Coronary artery (tissue), 2 donors: Measurements from ENCODE around the gene DEFB123.

ENCODE experiments used
- DNase-seq: peaks from one replicate; pipeline ENCODE4 v3.0.0-alpha.2; 2017; ENCODE audit warnings: low spot score
- H3K27ac ChIP-seq, 2 donors: fragments of 200-600 bp; sonication (generic); one replicate each; pipeline ENCODE4 v1.5.1; 2016 to 2019
- H3K4me3 ChIP-seq: fragments of 200-600 bp; sonication (generic); 2 replicates; pipeline ENCODE4 v1.5.1; 2016; ENCODE audit warnings: mild to moderate bottlenecking, moderate library complexity
- TF ChIP-seq, protein P1 (sequence below): fragments of 200-600 bp; sonication (generic); IDR thresholded peaks from one replicate; pipeline ENCODE4 v1.5.1; 2019; ENCODE audit warnings: antibody characterized with exemption

DEFB123 gene, protein sequence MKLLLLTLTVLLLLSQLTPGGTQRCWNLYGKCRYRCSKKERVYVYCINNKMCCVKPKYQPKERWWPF

DNA sequence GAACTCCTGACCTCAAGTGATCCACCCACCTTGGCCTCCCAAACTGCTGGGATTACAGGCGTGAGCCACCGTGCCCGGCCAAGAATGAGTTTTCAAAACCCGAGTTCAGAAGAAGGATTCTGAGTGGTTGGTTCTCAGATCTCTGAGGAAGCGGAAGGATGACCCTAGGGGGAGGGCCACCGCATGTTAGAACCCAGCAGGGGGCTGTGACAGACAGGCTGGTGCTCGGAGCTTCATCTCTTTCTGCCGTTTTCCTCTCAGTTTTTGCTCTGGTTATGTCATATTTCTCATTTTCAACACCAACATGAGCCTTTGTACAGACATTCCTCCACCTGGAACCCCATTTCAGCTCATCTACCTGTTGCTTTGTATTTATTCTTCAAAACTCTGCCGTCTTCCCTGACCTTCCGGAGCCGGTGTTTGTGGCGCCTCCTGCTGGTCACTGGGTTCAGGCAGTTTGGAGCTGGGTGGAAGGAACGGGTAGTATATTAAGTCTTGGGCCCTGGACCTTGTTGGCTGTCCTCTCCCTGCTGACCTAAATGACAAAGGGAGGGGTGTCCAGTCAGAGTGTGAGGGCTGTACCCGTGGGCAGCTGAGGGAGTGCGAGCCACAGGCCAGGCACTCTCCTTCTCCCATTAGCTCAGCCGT lies at the start of gene DEFB123:
TSS of gene DEFB123 (plus strand) at position 621 of the 648 bp plus-strand sequence. CDS start 67 bp downstream, outside the sequence.
- TF ChIP-seq, protein P1, sequence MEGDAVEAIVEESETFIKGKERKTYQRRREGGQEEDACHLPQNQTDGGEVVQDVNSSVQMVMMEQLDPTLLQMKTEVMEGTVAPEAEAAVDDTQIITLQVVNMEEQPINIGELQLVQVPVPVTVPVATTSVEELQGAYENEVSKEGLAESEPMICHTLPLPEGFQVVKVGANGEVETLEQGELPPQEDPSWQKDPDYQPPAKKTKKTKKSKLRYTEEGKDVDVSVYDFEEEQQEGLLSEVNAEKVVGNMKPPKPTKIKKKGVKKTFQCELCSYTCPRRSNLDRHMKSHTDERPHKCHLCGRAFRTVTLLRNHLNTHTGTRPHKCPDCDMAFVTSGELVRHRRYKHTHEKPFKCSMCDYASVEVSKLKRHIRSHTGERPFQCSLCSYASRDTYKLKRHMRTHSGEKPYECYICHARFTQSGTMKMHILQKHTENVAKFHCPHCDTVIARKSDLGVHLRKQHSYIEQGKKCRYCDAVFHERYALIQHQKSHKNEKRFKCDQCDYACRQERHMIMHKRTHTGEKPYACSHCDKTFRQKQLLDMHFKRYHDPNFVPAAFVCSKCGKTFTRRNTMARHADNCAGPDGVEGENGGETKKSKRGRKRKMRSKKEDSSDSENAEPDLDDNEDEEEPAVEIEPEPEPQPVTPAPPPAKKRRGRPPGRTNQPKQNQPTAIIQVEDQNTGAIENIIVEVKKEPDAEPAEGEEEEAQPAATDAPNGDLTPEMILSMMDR, result no peak
- Histone ChIP-seq H3K4me3 (no peak within 1 kb of the TSS), H3K27ac (no peak within 1 kb of the TSS)
- DNase-seq, result no peak

DNA sequence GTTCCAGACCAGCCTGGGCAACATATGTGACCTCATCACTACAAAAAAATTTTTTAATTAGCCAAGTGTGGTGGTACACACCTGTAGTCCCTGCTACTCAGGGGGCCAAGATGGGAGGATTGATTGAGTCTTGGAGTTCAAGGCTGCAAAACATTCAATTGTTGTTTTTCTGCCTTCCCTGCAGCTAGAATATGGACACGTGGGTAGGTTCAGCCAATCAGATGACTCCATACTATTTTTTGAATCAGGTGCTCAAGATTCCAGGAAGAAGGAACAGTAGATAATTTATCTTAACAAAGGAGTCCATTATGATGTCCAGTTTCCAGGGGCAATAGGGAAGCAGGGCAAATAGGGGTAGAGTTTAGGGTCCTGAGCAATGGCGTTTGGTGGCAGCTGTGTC lies 47.6 kb upstream of the DEFB123 start:
- no peak for DNase-seq
- Histone ChIP-seq H3K27ac (no peak overlapping the region), H3K4me3 (no peak overlapping the region)
- TF ChIP-seq, protein P1, result no peak

DNA sequence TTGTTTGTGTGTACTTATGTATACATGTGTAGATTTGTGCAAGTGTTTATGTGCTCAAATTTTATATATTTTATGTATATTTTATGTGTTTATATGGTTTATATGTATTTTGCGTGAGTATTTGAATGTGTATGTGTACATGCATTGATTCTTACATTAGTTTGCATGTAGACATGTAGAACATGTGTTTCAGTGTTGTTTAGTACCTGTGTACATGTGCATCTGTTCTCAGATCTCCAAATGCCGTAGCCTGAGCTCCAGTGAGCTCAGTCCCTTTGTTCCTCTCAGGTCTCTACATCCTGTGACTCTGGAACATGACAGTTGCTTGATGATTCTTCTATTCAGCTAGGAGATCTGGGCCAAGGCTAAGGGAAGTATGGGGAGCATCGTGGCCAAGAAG lies 45.5 kb upstream of the DEFB123 start:
- Histone ChIP-seq H3K4me3 (no peak overlapping the region), H3K27ac (no peak overlapping the region)
- TF ChIP-seq, protein P1, result no peak
- no peak for DNase-seq

DNA sequence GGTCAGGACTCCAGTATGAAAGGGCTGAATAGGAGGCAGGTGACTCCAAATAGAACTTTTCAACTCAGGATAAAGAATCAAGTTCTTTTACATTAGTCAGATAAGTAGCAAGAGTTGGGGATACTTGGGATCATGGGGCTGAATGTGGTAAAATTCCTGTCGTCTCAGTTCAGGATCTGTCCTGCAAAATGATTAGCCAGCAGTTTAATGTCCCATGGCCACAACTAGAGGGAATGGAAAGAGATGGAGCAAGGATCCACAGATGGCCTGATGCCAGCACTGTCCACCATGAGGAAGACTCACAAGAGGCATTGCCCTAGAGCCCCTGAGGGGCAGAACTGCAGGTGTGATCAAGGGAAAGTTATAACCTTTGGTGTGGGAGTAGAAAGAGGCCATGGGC lies 36.5 kb upstream of the DEFB123 start:
- H3K4me3 ChIP-seq, result no peak overlapping the region
- no peak for DNase-seq
- no peak overlapping the region for H3K27ac ChIP-seq
- TF ChIP-seq, protein P1, result no peak

DNA sequence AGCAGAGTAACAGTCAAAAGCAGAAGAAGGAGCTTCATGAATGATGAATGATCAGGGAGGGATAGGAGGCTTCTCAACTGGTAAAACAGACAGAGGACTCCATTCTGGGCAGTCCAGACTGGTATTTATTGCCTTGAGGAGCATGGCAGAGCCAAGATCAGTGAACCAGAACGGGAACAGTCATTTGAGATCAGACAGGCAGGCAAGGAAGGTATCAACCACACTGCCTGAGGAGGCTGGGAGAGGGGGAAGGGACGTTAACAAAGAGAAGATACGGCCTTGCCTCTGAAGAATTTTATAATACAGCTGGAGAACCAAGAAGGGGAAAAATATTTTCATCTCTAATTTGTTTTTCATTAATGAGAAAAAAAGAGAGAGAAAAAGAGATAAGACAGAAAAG lies 34.3 kb upstream of the DEFB123 start, which contains the start of gene DEFB121:
TSS of gene DEFB121 (minus strand) at position 101 of the 400 bp plus-strand sequence. CDS start at position 38, 63 bp downstream.
- Histone ChIP-seq H3K4me3 (no peak within 1 kb of the TSS), H3K27ac (no peak within 1 kb of the TSS)
- DNase-seq, result no peak
- TF ChIP-seq, protein P1, result no peak

DNA sequence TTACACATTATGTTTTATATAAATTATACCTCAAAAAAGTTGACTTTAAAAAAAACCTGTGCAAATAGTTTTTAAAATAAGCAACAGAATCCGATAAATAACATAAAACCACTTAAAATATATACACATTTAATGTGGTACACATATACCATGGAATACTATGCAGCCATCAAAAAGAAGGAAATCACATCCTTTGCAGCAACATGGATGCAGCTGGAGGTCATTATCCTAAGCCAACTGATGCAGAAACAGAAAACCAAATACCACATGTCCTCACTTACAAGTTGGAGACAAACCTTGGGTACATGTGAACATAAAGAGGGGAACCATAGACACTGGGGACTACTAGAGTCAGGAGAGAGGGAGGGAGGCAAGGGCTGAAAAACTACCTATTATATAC lies 30.4 kb upstream of the DEFB123 start:
- no peak for DNase-seq
- H3K4me3 ChIP-seq, result no peak overlapping the region
- TF ChIP-seq, protein P1, result no peak
- H3K27ac ChIP-seq, result no peak overlapping the region

DNA sequence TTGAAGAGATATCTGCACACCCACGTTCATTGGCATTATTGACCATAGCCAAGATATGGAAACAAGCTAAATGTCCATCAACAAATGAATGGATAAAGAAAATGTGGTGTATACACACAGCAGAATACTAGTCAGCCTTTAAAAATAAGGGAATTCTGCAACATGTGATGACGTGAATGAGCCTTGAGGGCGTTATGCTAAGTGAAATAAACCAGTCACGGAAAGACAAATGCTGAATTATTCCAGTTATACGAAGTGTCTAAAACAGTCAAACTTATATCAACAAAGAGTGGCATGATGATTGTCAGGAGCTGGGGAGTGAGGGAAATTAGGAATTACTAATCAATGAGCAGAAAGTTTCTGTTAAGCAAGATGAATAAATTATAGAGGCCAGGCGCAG lies 26.1 kb upstream of the DEFB123 start:
- Histone ChIP-seq H3K4me3 (no peak overlapping the region), H3K27ac (no peak overlapping the region)
- DNase-seq, result no peak
- TF ChIP-seq, protein P1, result no peak
